Activated CD4-positive, alpha-beta memory T cell treated with anti-CD3 and anti-CD28 coated beads, Interleukin-2, amount 10 ng/mL, durations not matched to agents 7 days and 5 days (primary cell): ENCODE measurements around the gene TPSG1. TPM values are rescaled to one million over a fixed set of nuclear protein-coding genes. Genes with fewer than 3 reads are reported as not detected.
"Not testable (repeated sequence)": the region's sequence is repeated elsewhere in the genome, so short reads cannot be mapped to it uniquely, and the experiment has no call there.

ENCODE experiments used
- CTCF ChIA-PET: fragments of 350-600 bp; sonication (Branson Sonifier 250); formaldehyde crosslinking; loops from one replicate; lab custom pipeline; 2021; ENCODE audit warnings: antibody characterized with exemption, inconsistent platforms; lab: Charles Lee
- POLR2A ChIA-PET: fragments of 350-600 bp; sonication (Branson Sonifier 250); formaldehyde crosslinking; loops from one replicate; lab custom pipeline; 2021; ENCODE audit warnings: antibody characterized with exemption; lab: Charles Lee
- DNase-seq: peaks from one replicate; pipeline ENCODE4 v3.0.0-alpha.2; 2020
- H3K27ac Mint-ChIP-seq: one replicate; pipeline ENCODE4 v1.8.0; 2021; ENCODE audit warnings: mild to moderate bottlenecking, mixed read lengths
- H3K27me3 Mint-ChIP-seq: one replicate; pipeline ENCODE4 v1.8.0; 2021; ENCODE audit warnings: mixed read lengths
- H3K36me3 Mint-ChIP-seq: one replicate; pipeline ENCODE4 v1.8.0; 2021; ENCODE audit warnings: low read depth, mixed read lengths
- H3K4me1 Mint-ChIP-seq: one replicate; pipeline ENCODE4 v1.8.0; 2021; ENCODE audit warnings: mixed read lengths
- H3K4me3 Mint-ChIP-seq: one replicate; pipeline ENCODE4 v1.8.0; 2021; ENCODE audit warnings: mild to moderate bottlenecking, mixed read lengths
- H3K9me3 Mint-ChIP-seq: one replicate; pipeline ENCODE4 v1.8.0; 2021; ENCODE audit warnings: mixed read lengths
- total RNA-seq, 2 experiments: library from RNA; stranded (reverse); gene quantifications; one replicate each; pipeline ENCODE4 v1.2.3, GENCODE V29; 2021

The TPSG1 gene
- total RNA-seq, 2 experiments from 2014 or later: not detected

DNA sequence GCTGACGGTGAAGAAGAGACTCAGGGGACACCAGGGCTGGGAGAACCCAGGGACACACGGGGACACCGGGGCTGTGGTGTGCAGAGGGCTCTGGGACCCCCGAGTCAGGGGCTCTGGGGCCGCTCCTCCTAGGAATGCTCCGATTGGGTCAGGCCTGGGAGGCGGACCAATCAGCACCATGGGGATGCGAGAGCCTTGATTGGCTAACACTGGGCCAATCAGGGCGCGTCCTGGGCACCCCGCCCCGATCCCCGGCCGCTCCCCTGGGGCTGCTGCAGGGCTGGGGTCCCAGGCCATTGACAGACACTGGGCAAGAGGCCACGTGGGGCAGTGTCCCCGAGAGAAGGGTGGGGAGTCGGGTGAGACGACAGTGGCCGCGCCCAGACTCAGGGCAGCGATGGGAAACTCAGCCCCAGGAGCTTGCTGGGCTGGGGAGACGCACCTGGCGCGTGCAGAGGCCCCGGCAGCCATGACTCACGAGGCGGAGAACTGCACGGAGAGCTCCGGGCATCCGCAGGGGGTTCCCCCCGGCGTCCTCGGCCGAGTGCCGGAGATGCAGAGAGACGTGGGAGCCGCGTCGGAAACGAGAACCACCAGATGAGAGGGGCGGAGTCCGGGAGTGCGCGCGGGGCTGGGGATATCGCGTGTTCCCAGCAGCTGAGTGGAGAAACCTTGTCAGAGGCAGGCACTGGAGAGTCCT is 7.1 kb upstream of the TPSG1 start:
- CTCF ChIA-PET: not testable (repeated sequence)

GRCh38 chr16:1231301-1231700 is 6.2 kb upstream of the TPSG1 start:
- H3K27me3 Mint-ChIP-seq, H3K36me3 Mint-ChIP-seq, H3K4me3 Mint-ChIP-seq, CTCF ChIA-PET, DNase-seq, POLR2A ChIA-PET, H3K27ac Mint-ChIP-seq, H3K9me3 Mint-ChIP-seq, H3K4me1 Mint-ChIP-seq: not testable (repeated sequence)

More for the DNA sequence above, 7.1 kb upstream of the TPSG1 start:
- H3K4me1 Mint-ChIP-seq, POLR2A ChIA-PET, DNase-seq, H3K36me3 Mint-ChIP-seq, H3K4me3 Mint-ChIP-seq, H3K27me3 Mint-ChIP-seq, H3K27ac Mint-ChIP-seq, H3K9me3 Mint-ChIP-seq: not testable (repeated sequence)

- H3K4me1 Mint-ChIP-seq, CTCF ChIA-PET: not testable (repeated sequence)
Measured at GRCh38 chr16:1230471-1231212, 5.6 kb upstream of the TPSG1 start.

DNA sequence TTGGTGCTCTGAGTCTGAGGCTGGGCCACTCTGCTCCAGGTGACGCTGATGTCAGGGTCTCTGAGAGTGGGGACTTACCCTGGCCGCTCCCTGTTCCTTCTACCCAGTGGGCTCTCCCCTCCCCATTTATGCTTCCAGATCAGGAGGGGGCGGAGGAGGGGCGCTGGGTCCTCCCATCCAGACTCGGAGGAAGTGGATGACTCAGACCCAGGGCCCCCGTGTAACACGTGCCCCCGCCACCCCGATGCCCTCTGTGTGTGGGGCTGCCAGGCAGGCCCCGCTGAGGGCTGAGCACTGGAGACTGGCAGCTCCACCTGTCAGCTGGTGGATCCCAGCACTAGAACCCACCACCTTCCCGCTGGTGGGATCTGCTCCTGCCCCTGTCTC is 5.0 kb upstream of the TPSG1 start, which contains the start of gene TPSB2:
Gene TPSB2 (minus strand): TSS at position 101 of the 387 bp plus-strand sequence. CDS start 233 bp downstream, outside the sequence.
- DNase-seq, H3K27me3 Mint-ChIP-seq, POLR2A ChIA-PET, H3K4me1 Mint-ChIP-seq, H3K9me3 Mint-ChIP-seq, CTCF ChIA-PET, H3K36me3 Mint-ChIP-seq, H3K4me3 Mint-ChIP-seq, H3K27ac Mint-ChIP-seq: not testable (repeated sequence)

More at GRCh38 chr16:1230471-1231212, 5.6 kb upstream of the TPSG1 start:
- POLR2A ChIA-PET, H3K4me3 Mint-ChIP-seq, H3K27me3 Mint-ChIP-seq, H3K36me3 Mint-ChIP-seq, H3K9me3 Mint-ChIP-seq, H3K27ac Mint-ChIP-seq, DNase-seq: not testable (repeated sequence)

DNA sequence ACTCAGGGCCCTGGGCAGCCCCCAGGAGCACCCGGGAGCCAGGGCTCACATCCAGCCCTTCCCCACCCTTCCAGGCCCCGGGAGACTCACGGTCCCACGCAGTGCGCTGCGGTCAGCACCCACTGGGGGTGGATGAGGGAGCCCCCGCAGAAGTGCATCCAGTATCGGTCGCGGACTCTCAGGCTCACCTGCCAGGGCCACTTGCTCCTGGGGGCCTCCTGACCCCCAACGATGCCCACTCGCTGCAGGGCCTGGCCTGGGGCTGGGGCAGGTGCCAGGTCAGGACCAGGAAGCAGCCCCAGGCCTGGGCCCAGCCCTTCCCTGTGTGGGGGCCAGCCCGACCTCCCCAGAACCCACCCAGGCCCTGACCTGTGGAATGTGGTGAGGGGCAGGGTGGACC is 4.4 kb upstream of the TPSG1 start:
- H3K27ac Mint-ChIP-seq, H3K27me3 Mint-ChIP-seq, CTCF ChIA-PET, DNase-seq, H3K9me3 Mint-ChIP-seq, H3K4me1 Mint-ChIP-seq, H3K36me3 Mint-ChIP-seq, POLR2A ChIA-PET, H3K4me3 Mint-ChIP-seq: not testable (repeated sequence)

- H3K9me3 Mint-ChIP-seq, H3K4me3 Mint-ChIP-seq, H3K36me3 Mint-ChIP-seq, H3K27ac Mint-ChIP-seq, POLR2A ChIA-PET, DNase-seq, H3K27me3 Mint-ChIP-seq, CTCF ChIA-PET, H3K4me1 Mint-ChIP-seq: not testable (repeated sequence)
Measured at GRCh38 chr16:1228227-1228626, 3.2 kb upstream of the TPSG1 start.

GRCh38 chr16:1226692-1227091 is 1.6 kb upstream of the TPSG1 start:
- H3K4me3 Mint-ChIP-seq, H3K9me3 Mint-ChIP-seq, CTCF ChIA-PET, H3K36me3 Mint-ChIP-seq, DNase-seq, H3K27me3 Mint-ChIP-seq, H3K27ac Mint-ChIP-seq, POLR2A ChIA-PET, H3K4me1 Mint-ChIP-seq: not testable (repeated sequence)

DNA sequence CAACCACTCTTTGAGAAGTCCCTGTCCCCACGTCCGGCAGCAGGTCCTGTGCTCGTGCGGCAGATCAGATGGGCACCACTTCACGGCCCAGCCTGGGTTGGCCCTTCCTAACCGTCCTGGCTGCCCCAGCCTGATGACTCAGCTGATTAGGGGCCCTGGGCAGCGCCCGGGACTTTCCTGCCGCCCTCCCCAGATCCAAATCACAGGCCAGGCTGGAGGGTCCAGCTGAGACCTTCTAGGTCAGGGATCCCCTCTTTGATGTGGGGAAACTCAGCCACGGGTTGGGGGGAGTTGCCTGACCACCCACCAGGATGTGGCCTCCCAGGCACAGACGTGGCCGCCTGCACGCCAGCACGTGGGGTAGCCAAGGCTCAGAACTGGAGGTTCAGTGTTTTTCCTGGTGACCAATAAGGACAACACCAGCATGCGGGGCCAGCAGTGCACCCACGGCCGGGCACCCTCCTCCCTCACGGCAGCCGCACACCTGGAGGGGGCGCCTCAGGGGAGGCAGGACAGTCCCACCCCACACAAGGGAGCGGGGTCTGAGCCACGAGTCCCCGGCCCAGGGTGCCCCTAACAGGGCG is 752 bp upstream of the TPSG1 start:
- H3K9me3 Mint-ChIP-seq: not testable (repeated sequence)

DNA sequence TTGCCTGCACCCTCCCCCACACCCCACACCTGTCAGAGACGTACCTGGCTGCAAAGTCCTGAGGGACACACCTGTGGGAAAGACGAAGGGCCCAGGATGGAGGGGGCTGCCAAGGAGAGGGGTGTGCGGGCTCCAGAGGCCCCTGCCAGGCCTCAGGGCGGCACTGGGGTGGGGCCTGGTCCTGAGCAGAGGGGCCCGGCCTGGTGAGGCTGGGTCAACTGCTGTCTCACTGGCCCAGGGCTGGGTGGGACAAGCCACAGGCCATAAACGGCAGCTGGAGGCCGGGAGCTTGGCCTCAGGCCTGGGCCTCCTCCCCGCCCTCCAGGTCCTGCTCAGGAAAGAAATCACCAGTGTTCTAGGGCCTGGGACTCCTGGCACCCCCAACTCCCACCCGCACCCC is 510 bp downstream of the TPSG1 start:
- Mint-ChIP-seq H3K4me3 (no peak overlapping the region), H3K4me1 (no peaks in the 10 kb centered on the region), H3K9me3 (no peaks in the 10 kb centered on the region), H3K27me3 (no peaks in the 10 kb centered on the region), H3K36me3 (no peaks in the 10 kb centered on the region), H3K27ac (no peak overlapping the region)
- no peak for DNase-seq
- ChIA-PET POLR2A (no interaction called here), CTCF (no interaction called here)

More for the DNA sequence above, 752 bp upstream of the TPSG1 start:
- H3K27ac Mint-ChIP-seq, POLR2A ChIA-PET, H3K36me3 Mint-ChIP-seq, H3K4me3 Mint-ChIP-seq, H3K4me1 Mint-ChIP-seq, H3K27me3 Mint-ChIP-seq, DNase-seq, CTCF ChIA-PET: not testable (repeated sequence)

DNA sequence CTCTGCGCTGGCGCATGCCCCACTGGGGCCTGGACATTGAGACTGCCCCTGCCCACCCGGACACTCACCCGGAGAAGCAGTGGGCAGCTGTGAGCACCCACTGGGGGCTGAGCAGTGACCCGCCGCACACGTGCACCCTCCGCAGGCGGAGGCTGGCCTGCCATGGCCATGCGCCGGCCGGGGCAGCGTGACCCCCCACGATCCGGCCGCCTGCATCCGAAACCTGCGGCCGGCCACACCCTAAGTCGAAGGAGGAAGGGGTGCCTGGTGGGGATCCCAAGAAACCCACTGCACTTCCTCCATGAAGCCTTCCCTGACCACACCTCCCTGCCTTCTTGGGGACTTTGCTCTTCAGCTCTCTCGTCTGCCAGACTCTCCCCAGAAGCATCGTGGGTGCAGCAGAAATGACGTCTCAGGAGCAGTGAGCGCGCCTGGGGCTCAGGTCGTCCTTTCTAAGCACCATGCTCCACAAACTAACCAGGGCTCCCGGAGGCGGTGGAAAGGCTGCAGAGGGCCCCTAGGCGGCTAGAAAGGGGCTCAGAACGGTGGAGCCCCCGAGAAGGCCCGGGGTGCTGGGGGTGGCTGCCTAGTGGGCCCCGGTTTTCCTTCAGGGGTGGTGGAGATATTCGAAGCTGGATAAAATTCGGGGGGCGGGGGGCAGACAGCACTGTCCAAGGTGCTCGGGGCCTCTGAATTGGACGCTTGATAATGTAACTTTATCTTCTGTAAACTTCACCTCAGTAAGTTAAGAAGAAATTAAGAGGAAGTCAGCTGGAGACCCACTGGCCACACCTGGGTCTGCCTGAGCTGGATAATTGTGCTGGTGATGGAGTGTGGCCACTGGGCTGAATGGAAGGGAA is 1.5 kb downstream of the TPSG1 start:
- Mint-ChIP-seq H3K36me3 (no peaks in the 10 kb centered on the region), H3K9me3 (no peaks in the 10 kb centered on the region), H3K4me1 (no peaks in the 10 kb centered on the region), H3K27ac (no peak overlapping the region), H3K4me3 (no peak overlapping the region), H3K27me3 (no peaks in the 10 kb centered on the region)
- ChIA-PET POLR2A (no interaction called here), CTCF (no interaction called here)
- DNase-seq: no peak

GRCh38 chr16:1222553-1223354 is 2.3 kb downstream of the TPSG1 start:
- Mint-ChIP-seq H3K36me3 (no peaks in the 10 kb centered on the region), H3K9me3 (no peaks in the 10 kb centered on the region), H3K4me3 (no peak overlapping the region), H3K4me1 (no peaks in the 10 kb centered on the region), H3K27me3 (no peaks in the 10 kb centered on the region), H3K27ac (no peak overlapping the region)
- ChIA-PET CTCF (no interaction called here), POLR2A (no interaction called here)
- no peak for DNase-seq

GRCh38 chr16:1221628-1222552 is 3.2 kb downstream of the TPSG1 start:
- Mint-ChIP-seq H3K4me3 (no peak overlapping the region), H3K27me3 (no peaks in the 10 kb centered on the region), H3K9me3 (no peaks in the 10 kb centered on the region), H3K4me1 (no peaks in the 10 kb centered on the region), H3K36me3 (no peaks in the 10 kb centered on the region), H3K27ac (no peak overlapping the region)
- CTCF ChIA-PET: no interaction called here
- POLR2A ChIA-PET: no interaction called here
- no peak for DNase-seq
